ENCODE results near the gene PHF21B.
"Not testable (repeated sequence)": the region's sequence is repeated elsewhere in the genome, so short reads cannot be mapped to it uniquely, and the experiment has no call there.

The PHF21B gene

GRCh38 chr22:44871782-44872181 is 138.0 kb downstream of the PHF21B start:
- no peak for DNase-seq (ENCODE audit: low spot score)

GRCh38 chr22:44870021-44870420 is 139.8 kb downstream of the PHF21B start:
- peak; percentile 71 for DNase-seq (ENCODE audit: low spot score)

GRCh38 chr22:44869196-44869595 is 140.6 kb downstream of the PHF21B start:
- peak; percentile 49 for DNase-seq (ENCODE audit: low spot score)

DNA sequence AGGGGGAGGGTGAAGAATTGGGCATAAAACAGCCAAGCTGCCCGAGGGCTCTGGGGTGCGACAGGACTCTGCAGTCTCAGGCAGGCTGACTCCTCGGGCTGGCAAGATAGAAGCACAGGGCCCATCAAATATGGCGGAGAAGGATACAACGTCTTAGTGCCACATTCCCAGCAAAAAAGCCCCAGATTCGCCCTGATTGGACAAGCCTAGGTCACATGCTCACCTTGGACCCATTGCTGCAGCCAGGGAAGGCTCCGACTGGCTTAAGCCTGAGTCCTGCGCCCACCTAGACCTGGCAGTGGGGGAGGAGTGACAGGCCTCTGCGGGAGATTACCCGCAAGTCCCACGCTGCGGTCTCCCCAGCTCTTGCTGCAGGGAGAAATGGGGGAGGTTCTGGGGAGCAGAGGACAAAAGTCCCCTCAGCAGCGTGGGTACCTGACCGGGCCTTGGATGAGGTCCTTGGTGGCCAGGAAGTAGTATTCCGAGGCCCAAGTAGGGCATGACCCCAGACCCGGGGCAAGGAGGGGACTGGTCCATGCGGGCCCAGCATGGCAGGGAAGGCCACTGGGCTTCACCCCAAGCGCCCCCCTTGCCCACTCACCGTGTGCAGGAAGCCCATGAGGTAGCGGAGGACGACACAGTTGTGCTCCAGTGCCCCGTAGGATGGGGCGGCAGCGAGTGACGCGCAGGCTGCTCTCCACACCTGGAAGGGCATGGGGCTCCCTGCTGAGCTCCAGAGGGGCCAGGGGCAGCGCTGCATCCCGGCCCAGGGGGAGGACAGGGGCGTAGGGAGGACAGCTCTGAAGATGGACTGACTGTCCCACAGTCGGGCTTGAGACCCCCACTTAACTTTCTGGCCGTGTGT is 144.4 kb downstream of the PHF21B start:
- no peak for DNase-seq (ENCODE audit: low spot score)

DNA sequence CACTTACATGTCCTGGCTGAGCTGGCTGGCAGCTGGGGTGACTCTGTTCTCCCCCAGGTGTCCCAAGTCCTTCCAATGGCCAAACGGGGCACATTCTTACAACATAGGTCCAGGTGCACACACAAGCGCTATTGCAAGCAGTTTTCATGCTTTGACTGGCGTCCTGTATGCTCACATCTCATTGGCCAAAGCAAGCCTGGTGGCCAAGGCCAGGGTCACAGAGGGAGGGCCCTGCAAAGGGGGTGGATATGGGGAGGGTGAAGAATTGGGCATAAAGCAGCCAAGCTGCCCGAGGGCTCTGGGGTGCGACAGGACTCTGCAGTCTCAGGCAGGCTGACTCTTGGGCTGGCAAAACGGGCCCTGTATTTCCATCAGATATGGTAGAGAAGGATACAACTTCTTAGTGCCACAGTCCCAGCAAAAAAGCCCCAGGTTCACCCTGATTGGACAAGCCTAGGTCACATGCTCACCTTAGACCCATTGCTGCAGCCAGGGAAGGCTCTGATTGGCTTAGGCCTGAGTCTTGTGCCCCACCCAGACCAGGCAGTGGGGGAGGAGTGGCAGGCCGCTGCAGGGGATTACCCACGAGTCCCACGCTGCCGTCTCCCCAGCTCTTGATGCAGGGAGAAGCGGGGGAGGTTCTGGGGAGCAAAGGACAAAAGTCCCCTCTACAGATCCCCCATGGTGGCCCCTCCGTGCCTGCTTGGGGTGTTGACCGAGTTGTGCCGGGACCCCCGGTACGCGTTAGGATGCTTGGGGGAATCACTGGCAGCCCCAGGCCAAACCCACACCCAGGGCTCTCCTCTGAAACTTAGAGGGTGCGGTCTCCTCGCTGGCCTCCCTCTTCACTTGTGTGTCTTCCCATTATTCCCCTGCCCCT is 146.6 kb downstream of the PHF21B start:
- no peak for DNase-seq (ENCODE audit: low spot score)

DNA sequence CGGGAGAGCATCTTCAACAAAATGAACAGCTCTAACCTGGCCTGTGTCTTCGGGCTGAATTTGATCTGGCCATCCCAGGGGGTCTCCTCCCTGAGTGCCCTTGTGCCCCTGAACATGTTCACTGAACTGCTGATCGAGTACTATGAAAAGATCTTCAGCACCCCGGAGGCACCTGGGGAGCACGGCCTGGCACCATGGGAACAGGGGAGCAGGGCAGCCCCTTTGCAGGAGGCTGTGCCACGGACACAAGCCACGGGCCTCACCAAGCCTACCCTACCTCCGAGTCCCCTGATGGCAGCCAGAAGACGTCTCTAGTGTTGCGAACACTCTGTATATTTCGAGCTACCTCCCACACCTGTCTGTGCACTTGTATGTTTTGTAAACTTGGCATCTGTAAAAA is 147.5 kb downstream of the PHF21B start:
- DNase-seq (ENCODE audit: low spot score), result no peak

GRCh38 chr22:44861245-44861644 is 148.6 kb downstream of the PHF21B start:
- DNase-seq (ENCODE audit: low spot score), result no peak

GRCh38 chr22:44860311-44860710 is 149.5 kb downstream of the PHF21B start:
- DNase-seq (ENCODE audit: low spot score), result no peak

DNA sequence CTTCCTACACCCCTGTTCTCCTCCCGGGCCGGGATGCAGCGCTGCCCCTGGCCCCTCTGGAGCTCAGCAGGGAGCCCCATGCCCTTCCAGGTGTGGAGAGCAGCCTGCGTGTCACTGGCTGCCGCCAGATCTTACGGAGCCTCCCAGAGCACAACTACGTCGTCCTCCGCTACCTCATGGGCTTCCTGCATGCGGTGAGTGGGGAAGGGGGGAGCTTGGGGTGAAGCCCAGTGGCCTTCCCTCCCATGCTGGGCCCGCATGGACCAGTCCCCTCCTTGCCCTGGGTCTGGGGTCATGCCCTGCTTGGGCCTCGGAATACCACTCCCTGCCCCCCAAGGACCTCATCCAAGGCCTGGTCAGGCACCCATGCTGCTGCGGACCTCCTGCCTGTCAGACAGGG is 150.2 kb downstream of the PHF21B start:
- no peak for DNase-seq (ENCODE audit: low spot score)

DNA sequence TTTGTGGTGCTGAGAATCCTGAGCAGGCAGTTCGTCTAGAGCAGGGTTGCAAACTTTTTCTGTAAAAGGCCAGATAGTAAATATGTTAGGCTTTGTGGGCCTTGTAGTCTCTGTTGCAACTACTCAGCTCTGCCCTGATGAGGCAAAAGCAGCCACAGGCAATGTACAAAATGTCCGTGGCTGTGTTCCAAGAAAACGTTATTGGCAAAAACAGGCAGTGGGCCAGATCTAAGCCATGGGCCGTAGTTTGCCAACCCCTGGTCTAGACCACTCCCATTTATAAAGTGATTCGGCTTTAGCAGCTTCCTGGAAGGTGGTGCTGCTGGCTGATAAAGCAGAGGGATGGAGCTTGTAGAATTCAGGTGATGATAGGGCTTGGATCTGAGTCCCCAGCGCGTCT is 151.0 kb downstream of the PHF21B start:
- DNase-seq (ENCODE audit: low spot score), result not testable (repeated sequence)

GRCh38 chr22:44855855-44856254 is 153.9 kb downstream of the PHF21B start:
- no peak for DNase-seq (ENCODE audit: low spot score)

DNA sequence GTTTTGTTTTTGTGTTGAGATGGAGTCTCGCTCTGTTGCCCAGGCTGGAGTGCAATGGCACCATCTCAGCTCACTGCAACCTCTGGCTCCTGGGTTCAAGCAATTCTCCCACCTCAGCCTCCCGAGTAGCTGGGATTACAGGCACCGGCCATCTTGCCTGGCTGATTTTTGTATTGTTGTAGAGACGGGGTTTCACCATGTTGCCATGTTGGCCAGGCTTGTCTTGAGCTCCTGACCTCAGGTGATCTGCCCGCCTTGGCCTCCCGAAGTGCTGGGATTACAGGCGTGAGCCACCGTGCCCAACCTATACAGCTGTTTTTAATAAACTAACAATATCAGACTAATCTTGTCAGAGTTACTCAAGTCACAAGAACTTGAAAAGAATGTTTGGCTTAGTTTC is 155.2 kb downstream of the PHF21B start:
- DNase-seq (ENCODE audit: low spot score), result not testable (repeated sequence)

DNA sequence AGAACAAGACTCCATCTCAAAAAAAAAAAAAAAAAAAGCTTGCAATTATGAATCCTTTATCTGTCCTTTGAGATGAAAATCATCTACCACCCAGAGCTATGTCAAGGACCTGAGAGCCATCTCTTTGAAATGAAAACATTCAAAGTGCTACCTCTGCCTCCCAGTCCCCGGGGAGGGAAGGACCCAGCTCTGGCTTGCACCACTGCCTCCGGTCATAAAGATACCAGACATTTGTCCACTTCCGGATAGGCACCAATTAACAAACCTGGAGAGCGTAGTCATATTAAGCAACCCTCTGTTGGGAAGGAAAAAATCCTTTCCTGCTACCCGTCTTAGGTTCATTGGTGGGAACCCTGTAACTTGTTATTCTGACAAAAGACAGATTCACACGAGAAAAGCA is 158.9 kb downstream of the PHF21B start:
- DNase-seq (ENCODE audit: low spot score), result no peak

DNA sequence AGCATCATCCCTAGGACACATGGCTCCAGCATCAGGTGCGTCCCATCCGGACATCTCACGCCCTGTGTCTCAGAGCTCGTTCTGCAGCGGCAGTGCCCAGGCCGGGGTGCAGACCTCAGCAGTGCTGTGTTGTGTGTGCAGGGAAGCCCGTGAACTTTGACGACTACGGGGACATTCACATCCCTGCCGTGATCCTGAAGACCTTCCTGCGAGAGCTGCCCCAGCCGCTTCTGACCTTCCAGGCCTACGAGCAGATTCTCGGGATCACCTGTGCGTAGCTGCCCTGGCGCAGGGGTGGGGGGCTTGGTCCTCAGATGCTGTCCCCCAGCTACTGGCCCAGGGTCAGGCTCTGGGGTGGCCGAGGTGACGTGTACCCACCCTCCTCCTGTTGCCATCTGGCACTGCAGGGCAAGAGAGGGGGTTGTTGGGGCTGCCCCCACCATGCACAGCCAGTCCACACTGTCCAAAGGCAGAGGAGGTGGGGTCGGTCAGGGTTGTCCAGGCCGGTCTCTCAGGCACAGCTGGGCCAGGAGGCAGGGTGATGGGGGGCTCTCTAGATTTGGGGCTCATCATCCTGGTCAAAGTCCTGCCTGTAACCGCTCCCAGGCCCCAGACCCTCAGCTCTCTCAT is 160.9 kb downstream of the PHF21B start:
- DNase-seq (ENCODE audit: low spot score), result no peak

- no peak for DNase-seq (ENCODE audit: low spot score)
These were observed 161.5 kb downstream of the PHF21B start for GRCh38 chr22:44848296-44848741.

GRCh38 chr22:44847892-44848291 is 161.9 kb downstream of the PHF21B start:
- DNase-seq (ENCODE audit: low spot score), result no peak

GRCh38 chr22:44847380-44847779 is 162.4 kb downstream of the PHF21B start:
- no peak for DNase-seq (ENCODE audit: low spot score)

GRCh38 chr22:44846726-44847275 is 163.0 kb downstream of the PHF21B start:
- no peak for DNase-seq (ENCODE audit: low spot score)

GRCh38 chr22:44845796-44846720 is 163.7 kb downstream of the PHF21B start:
- DNase-seq (ENCODE audit: low spot score), result no peak

DNA sequence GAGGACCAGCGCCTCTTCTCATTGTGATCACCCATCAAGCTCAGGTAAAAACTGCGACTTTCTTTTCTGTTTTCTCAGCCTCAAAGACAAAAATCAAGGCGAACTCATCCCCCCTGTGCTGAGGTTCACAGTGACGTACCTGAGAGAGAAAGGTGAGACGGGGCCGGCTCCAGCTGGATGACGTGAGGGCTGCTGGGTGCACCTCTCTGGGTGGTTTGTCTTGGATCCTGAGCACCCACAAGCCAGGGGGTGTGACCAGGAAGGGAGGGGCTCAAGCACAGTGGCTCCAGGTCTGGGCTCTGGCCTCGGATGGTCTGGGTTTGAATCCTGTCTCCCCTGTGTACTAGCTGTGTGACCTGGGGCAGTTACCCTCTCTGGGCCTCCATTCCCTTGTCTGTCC is 164.6 kb downstream of the PHF21B start:
- DNase-seq (ENCODE audit: low spot score), result no peak

- DNase-seq (ENCODE audit: low spot score), result peak; percentile 28
These were observed 167.4 kb downstream of the PHF21B start for GRCh38 chr22:44842417-44842816.
